Panc1 (cell line): Measurements from ENCODE around the gene PCBP2. TPM values are rescaled to one million over a fixed set of nuclear protein-coding genes. Genes with fewer than 3 reads are reported as not detected.

Source experiments
- ATAC-seq: fragments of 200-7000 bp; cut with Tn5 transposase; 2 replicates; pipeline ENCODE4 v1.9.1; 2020; ENCODE audit warnings: mild to moderate bottlenecking, moderate library complexity
- BruUV-seq: library from RNA; stranded (reverse); fragments of 400-500 nt; replicated peaks from 2 replicates; lab custom pipeline; 2021; lab: Mats Ljungman, UMichigan
- CTCF ChIA-PET: fragments of 300-600 bp; sonication (Branson Sonifier 250); formaldehyde crosslinking; loops from one replicate; lab custom pipeline; 2022; ENCODE audit warnings: antibody characterized with exemption; lab: Charles Lee
- POLR2A ChIA-PET: fragments of 300-600 bp; sonication (Branson Sonifier 250); formaldehyde crosslinking; loops from one replicate; lab custom pipeline; 2022; ENCODE audit warnings: antibody characterized with exemption; lab: Charles Lee
- DNase-seq: peaks from one replicate; pipeline ENCODE4 v3.0.0-alpha.2; 2010; ENCODE audit warnings: low read depth, low spot score
- H3K27ac ChIP-seq: 2 replicates; pipeline ENCODE4 v1.5.1; 2011; ENCODE audit warnings: mild to moderate bottlenecking, low read length, inconsistent platforms
- H3K27me3 ChIP-seq: fragments of 200-500 bp; sonication (Bioruptor generic); 2 replicates; pipeline ENCODE4 v1.6.0; 2014; ENCODE audit warnings: low read length, inconsistent platforms; ENCODE audit not compliant: control insufficient read depth, insufficient read depth
- H3K36me3 ChIP-seq: fragments of 200-500 bp; sonication (Bioruptor generic); 2 replicates; pipeline ENCODE4 v1.5.1; 2014; ENCODE audit warnings: inconsistent platforms, mild to moderate bottlenecking, low read length, moderate library complexity; ENCODE audit not compliant: control insufficient read depth, insufficient read depth
- H3K4me1 ChIP-seq: 2 replicates; pipeline ENCODE4 v1.5.1; 2011; ENCODE audit warnings: inconsistent platforms, mild to moderate bottlenecking, low read length, moderate library complexity; ENCODE audit not compliant: control insufficient read depth, insufficient read depth
- H3K4me3 ChIP-seq, 2 experiments: 2 replicates each; pipeline ENCODE4 v1.5.1; 2011 to 2012; ENCODE audit warnings: low read depth in 2 of 2, low read length in 2 of 2, mild to moderate bottlenecking in 2 of 2, inconsistent platforms in 1 of 2, moderate library complexity in 1 of 2
- H3K9me3 ChIP-seq: fragments of 200-500 bp; sonication (Bioruptor generic); 2 replicates; pipeline ENCODE4 v1.5.1; 2014; ENCODE audit warnings: low read depth, mild to moderate bottlenecking, inconsistent platforms, low read length, moderate library complexity; ENCODE audit not compliant: control insufficient read depth, insufficient read depth
- CTCF ChIP-seq: fragments of 450-650 bp; IDR thresholded peaks from 2 replicates; pipeline ENCODE4 v1.5.1; 2017; ENCODE audit warnings: mild to moderate bottlenecking
- POLR2AphosphoS5 ChIP-seq: IDR thresholded peaks from 2 replicates; pipeline ENCODE4 v1.6.1; 2012; ENCODE audit warnings: mild to moderate bottlenecking, low read depth, low read length, moderate library complexity
- REST ChIP-seq, 2 experiments: IDR thresholded peaks; 2 replicates each; pipeline ENCODE4 v1.6.1; 2011 to 2012; ENCODE audit warnings: low read depth in 2 of 2, control low read depth in 1 of 2, low read length in 1 of 2, mild to moderate bottlenecking in 1 of 2, moderate library complexity in 1 of 2; ENCODE audit not compliant: insufficient read depth in 1 of 2
- SIN3A ChIP-seq: IDR thresholded peaks from 2 replicates; pipeline ENCODE4 v1.6.1; 2012; ENCODE audit warnings: low read depth, mild to moderate bottlenecking, low read length, moderate library complexity, borderline replicate concordance; ENCODE audit not compliant: insufficient read depth
- TCF7L2 ChIP-seq: IDR thresholded peaks from 2 replicates; pipeline ENCODE4 v1.6.1; 2011; ENCODE audit warnings: mild to moderate bottlenecking, low read depth, low read length, inconsistent platforms
- in situ Hi-C: cut with HindIII; loops from 2 replicates; pipeline ENCODE4 v1.10.0; 2016; ENCODE audit warnings: low sequenced_read_pairs, low pct_unique_long_range_greater_than_20kb
- intact Hi-C: fragments of 100-400 bp; cut with micrococcal nuclease; formaldehyde crosslinking; loops from one replicate; pipeline ENCODE4 v1.10.0; 2022; ENCODE audit not compliant: unreplicated experiment
- total RNA-seq: library from RNA; stranded (reverse); gene quantifications from one replicate; pipeline ENCODE4 v1.2.1, GENCODE V29; 2021; ENCODE audit not compliant: unreplicated experiment

PCBP2 gene
- total RNA-seq, 1 experiment from 2014 or later: 836 TPM

GRCh38 chr12:53486736-53487487, 35.0 kb downstream of the PCBP2 start:
- ATAC-seq: no peak
- Histone ChIP-seq H3K9me3 (no peaks in the 10 kb centered on the region), H3K27me3 (no peaks in the 10 kb centered on the region), H3K27ac (no peak overlapping the region), H3K4me1 (no peaks in the 10 kb centered on the region), H3K4me3 (no peak overlapping the region), H3K36me3 (peaks cover 4% of the 10 kb centered on the region; the same call in 1 of the 2 replicates)
- ChIA-PET POLR2A (no interaction called here), CTCF (no interaction called here)
- no TSS peak for BruUV-seq
- TF ChIP-seq POLR2AphosphoS5 (no peak), SIN3A (no peak), CTCF (no peak), TCF7L2 (no peak), REST (IDR thresholded peaks at IDR 0.05; ENCODE audit: insufficient read depth in 1 of 2, low read depth in 2 of 2, low read length in 1 of 2) (no peak)
- intact Hi-C loops: no loop called here
- in situ Hi-C loops: no loop called here
- no peak for DNase-seq

- CTCF ChIA-PET: interaction anchor here (0.6 kb wide), 1 partner anchor 154 kb away, joined by 3 read pairs; no protein-coding TSS in a partner anchor
- no peak for ATAC-seq
- Histone ChIP-seq H3K27ac (no peak overlapping the region), H3K4me1 (peaks cover 14% of the 10 kb centered on the region), H3K9me3 (no peaks in the 10 kb centered on the region), H3K36me3 (no peaks in the 10 kb centered on the region), H3K27me3 (no peaks in the 10 kb centered on the region), H3K4me3 (no peak overlapping the region)
- DNase-seq: no peak
- intact Hi-C loops: no loop called here
- POLR2A ChIA-PET: no interaction called here
- TF ChIP-seq SIN3A (no peak), POLR2AphosphoS5 (no peak)
- in situ Hi-C loops: no loop called here
- no TSS peak for BruUV-seq
Measured at GRCh38 chr12:53489242-53489864, 37.5 kb downstream of the PCBP2 start.
